Renal pelvis (tissue), 4 donors: ENCODE measurements around the gene PTPRA. TPM values are rescaled to one million over a fixed set of nuclear protein-coding genes. Genes with fewer than 3 reads are reported as not detected.
"Not testable (repeated sequence)": the region's sequence is repeated elsewhere in the genome, so short reads cannot be mapped to it uniquely, and the experiment has no call there.

Source experiments
- DNase-seq: peaks from one replicate; pipeline ENCODE4 v3.0.0-alpha.2; 2013
- polyA plus RNA-seq, 3 donors: library from polyadenylated mRNA; unstranded; fragments of 120-200 nt; gene quantifications; one replicate each; pipeline ENCODE4 v1.2.1, GENCODE V29; 2013; ENCODE audit not compliant: insufficient read length in 3 of 3

Gene PTPRA
- polyA plus RNA-seq, 3 donors: 90.2 to 95.8 (median 93.9) TPM

DNA sequence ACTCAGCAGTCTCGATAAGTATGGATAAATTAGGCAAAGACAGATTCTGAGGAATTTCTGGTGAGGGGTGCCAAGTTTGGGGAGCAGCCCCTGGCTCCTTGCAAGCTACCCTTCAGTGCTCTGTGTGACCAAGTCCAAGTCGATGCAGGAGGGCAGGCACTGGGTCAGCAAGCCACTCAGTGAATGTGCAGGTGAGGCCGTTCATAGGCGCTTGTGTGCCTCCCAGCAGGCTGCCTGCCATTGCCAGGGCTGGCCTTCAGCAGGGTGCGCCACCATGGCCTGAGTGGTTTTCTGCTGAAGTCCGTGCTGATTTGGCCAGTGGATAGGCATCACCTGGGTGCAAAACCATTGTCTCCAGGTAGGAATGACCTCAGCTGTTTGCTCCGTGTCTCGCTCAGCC is 166.8 kb downstream of the PTPRA start:
- DNase-seq: no peak

DNA sequence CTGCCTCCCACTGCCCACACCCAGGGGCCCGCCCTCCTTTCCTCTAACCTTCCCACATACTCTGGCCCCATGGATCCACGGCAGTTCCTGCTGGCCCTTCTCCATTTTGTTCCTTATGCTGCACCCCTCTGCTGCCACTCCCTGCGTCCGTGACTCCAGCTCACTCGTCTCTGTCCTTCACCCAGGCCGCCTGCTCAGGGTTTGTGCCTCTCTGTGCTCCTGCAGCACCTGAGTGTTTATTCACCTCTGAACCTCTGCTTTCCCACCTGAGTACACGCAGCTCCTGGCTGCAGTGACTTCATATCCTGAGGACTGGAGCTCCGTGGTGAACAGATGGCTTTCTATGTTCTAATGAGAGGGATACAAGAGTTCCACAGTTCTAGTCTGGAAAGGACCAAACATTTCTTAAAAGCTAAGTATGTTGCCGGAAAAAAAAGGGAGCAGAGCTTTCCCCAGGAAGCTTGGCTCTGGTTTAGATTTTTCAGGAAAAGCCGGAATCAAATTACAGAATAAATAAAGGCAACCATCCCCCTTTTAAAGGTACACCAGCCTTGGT is 168.7 kb downstream of the PTPRA start:
- peak; percentile 59 for DNase-seq

DNA sequence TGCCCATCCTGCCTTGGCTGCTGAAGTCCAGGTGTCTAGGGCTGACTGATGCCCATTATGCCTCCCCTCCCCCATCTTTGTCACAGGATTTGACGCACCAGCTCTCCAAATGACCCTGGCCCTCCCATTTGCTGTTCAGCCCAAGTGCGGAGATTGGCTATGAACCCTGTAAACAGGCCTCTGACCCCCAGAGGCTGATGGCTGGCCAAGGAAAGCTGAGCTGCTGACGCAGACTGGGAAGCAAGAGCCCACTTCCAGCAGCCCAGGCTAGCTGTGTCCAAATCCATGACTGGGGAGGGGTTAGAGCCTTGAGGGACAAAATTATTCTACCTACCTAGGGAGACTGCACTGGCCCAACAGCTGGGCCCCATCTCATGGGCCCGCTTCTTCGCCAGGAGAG is 169.3 kb downstream of the PTPRA start:
- peak; percentile 23 for DNase-seq

DNA sequence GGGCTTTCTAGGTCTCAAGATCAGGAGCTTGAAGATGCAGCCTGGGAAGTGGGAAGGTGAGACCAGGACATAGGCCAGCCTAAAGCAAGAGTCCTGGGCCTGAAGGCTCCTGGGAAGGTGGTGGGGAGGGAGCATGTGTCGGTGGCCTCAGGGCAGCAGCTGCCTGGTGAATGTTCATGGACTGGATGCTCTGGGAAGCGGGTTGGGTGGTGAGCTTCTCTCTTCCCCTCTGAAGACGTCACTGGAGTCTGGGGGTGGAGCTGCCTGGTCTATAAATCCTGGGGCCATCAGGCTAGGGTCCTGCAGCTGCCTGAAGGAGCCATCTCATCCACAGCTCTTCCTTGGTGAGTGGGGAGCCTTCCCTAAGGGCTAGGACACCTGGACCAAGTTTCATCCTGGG is 170.0 kb downstream of the PTPRA start, which contains the start of gene GNRH2:
GNRH2 (plus strand) TSS at position 301 of the 400 bp plus-strand sequence. CDS start 793 bp downstream, outside the sequence.
- no peak for DNase-seq

DNA sequence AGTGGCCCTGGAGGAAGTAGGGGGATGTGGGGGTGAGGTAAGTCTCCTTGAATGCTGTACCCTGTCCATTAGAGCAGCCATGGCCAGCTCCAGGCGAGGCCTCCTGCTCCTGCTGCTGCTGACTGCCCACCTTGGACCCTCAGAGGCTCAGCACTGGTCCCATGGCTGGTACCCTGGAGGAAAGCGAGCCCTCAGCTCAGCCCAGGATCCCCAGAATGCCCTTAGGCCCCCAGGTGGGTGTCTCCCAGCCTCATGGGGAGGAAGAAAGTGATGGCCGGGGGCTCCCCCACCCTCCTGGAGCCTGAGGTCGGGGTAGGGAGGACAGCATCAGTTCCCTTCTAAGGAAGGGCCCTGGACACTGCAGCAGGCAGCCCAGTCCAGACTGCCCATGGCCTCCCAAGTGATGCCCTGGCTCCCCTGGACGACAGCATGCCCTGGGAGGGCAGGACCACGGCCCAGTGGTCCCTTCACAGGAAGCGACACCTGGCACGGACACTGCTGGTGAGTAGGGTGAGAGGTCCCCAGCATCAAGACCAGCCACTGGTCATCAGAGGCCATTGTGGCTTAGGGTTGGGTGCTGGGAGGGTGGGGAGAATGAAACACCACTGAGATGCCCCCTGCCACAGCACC is 171.2 kb downstream of the PTPRA start:
- DNase-seq: no peak

DNA sequence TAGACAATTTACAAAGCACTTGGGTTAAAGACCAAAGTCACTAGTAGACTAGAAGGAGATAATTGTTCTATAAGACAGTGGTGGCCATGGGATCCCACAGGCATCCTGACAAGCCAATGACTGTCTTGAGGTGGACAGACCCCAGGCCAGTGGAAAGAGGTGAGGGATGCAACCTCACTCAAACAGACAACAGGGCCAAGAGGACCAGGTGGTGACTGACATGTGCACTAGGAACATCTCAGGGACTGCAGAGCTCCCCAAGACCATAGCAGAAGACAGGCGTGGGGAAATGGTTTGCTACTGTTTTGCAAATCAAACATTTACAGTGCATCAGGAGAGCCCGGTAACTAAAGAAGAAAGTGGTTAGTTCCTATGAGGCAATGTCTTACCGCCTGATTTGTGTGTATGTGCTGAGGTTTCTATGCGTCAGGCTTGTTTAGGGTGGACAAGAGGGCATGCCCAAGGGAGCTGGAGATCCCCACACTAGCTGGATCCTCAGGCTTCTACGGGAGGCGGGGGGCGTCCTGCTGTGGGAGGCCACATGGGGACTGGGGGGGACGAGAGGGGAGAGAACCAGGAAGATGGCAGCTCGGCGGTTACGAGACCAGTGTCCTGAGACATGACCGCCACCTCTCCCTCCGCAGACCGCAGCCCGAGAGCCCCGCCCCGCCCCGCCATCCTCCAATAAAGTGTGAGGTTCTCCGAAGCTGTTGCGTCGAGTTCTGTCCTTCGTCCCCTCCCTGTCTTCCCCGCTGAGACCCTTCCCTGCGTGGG is 171.9 kb downstream of the PTPRA start:
- DNase-seq: no peak

DNA sequence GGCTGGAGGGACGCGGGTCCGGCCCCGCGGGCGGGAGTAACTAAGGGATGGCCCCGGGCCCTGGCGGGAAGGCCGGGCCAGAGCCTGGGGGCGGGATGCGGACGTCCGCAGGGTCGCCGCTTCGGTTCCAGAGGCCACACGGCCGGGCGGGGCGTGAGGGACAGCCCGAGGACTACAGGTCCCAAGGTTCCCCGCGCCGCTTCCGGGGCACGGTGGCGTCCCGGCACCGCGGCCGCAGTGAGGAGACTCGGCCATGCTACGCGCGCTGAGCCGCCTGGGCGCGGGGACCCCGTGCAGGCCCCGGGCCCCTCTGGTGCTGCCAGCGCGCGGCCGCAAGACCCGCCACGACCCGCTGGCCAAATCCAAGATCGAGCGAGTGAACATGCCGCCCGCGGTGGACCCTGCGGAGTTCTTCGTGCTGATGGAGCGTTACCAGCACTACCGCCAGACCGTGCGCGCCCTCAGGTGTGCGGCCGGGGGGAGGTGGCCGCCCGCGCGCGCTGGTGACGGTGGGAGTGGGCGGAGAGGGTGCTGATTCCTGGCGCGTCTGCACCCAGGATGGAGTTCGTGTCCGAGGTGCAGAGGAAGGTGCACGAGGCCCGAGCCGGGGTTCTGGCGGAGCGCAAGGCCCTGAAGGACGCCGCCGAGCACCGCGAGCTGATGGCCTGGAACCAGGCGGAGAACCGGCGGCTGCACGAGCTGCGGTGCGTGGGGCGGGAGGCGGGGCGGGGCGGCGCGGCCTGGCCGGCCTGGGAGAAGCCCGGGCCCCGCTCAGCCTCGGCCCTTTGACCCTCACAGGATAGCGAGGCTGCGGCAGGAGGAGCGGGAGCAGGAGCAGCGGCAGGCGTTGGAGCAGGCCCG is 172.8 kb downstream of the PTPRA start, which contains the start of gene MRPS26:
MRPS26 (plus strand) TSS at position 237 of the 861 bp plus-strand sequence; CDS start at position 254, 17 bp downstream.
- peak; percentile 91 for DNase-seq

DNA sequence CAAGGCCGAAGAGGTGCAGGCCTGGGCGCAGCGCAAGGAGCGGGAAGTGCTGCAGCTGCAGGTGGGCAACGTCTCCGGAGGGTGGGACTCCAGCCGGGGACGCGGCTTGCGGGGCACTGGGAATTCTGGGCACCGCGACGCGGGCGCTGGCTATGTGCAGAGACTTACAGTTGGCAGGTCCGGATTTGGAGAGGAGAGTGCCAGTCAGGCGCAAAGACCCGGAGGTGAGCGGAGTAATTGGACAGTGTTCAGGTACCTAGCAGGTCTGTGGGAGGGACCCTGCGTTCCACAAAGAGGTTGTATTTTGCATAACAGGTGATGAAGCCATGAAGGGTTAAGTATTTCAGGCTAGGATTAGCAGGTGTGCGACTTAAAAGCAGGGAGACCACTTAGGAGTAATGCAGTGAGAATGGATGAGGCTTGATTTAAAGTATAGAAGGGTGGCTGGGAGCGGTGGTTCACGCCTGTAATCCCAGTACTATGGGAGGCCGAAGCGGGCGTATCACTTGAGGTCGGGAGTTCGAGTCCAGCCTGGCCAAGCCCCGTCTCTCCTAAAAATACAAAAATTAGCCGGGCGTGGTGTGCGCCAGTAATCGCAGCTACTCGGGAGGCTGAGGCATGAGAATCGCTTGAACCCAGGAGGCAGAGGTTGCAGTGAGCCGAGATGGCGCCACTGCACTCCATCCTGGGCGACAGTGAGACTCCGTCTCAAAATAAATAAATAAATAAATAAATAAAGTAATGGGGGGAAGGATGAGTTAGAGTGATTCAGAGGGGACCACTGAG is 173.6 kb downstream of the PTPRA start:
- DNase-seq: peak; percentile 26

DNA sequence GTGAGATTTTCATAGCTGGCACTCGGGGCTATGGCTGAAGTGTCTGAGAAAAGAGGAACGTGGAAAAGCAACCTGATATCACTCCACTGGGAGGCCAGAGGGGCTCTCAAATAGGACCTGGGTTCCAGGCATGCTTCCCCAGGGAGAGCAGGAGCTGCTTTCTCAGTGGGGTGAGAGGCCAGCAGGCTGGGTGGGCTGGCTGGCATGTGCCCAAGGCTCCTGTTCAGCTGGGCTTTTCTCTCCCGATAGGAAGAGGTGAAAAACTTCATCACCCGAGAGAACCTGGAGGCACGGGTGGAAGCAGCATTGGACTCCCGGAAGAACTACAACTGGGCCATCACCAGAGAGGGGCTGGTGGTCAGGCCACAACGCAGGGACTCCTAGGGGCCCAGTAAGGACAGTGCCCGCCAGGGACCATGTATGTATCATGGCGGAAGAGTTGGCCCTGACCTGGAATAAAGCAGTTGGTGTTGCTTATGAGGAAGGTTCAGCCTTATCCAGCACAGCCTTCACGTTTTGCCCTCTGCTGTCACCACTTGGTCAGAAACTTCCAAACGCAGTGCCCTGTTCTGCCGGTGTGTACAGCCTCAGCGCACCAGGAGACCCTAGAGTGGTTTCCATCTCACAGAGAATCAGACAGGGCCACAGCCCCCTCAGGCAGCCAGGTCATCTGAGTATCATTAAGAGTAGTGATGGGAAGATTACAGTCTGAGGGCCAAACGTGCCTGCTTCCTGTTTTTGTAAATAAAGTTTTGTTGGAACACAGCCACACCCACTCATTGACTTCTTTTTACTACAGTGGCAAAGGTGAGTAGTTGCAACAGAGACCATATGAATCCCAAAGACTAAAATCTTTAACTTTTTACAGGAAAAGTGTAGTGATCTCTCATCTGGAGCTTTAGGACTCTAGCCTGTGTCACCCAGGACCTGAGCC is 174.5 kb downstream of the PTPRA start:
- DNase-seq: no peak

DNA sequence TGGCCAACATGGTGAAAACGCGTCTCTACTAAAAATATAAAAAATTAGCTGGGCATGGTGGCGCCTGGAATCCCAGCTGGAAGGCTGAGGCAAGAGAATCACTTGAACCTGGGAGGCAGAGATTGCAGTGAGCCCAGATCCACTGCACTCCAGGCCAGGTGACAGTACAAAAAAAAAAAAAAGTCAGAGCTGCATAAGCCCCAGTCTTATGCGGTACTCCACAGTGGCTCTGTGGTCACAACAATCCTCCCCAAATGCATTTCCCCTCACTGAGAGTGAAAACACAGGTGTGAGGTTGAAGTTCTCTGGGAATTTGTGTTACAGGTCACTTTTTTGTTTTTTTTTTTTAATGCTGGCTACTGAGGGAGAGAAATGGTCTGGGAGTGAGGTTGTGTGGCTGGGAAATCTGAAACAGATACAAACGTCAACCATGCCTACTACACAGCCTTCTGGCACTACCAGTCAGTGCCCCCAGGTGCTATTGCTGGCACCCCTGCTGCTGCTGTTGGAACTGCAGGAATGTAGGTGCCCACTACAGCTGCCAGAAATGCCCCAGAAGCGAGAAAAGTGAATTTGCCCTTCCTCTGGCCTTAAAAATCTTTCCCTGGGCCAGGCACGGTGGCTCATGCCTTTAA is 178.2 kb downstream of the PTPRA start:
- DNase-seq: no peak

DNA sequence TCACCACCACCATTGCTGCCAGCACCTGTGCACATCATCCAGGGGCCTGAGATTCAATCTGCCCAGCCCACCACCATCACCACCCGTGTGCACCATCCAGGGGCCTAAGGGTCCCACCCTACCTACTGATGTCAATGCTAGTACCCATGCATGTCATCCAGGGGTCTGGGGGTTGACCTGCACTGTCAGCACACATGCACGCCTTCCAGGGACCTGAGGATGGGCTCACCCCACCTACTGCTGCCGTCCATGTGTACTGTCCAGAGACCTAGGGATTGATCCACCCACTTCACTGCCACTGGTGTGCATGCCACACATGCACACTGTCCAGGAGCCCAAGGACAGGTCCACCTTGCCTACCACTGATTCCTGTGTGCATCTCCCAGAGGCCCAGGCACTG is 186.2 kb downstream of the PTPRA start:
- no peak for DNase-seq

DNA sequence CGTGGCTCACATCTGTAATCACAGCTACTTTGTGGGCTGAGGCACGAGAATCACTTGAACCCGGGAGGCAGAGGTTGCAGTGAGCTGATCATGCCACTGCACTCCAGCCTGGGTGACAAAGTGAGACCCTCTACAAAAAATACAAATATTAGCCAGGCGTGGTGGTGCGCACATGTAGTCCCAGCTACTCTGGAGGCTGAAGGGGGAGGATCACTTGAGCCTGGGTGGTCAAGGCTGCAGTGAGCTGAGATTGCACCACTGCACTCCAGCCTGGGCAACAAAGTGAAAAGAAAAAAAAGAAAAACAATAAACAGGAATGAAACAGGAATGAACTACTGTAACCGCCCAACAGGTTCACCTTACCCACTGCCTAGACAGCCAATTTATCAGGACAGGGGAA is 190.8 kb downstream of the PTPRA start:
- DNase-seq: not testable (repeated sequence)

DNA sequence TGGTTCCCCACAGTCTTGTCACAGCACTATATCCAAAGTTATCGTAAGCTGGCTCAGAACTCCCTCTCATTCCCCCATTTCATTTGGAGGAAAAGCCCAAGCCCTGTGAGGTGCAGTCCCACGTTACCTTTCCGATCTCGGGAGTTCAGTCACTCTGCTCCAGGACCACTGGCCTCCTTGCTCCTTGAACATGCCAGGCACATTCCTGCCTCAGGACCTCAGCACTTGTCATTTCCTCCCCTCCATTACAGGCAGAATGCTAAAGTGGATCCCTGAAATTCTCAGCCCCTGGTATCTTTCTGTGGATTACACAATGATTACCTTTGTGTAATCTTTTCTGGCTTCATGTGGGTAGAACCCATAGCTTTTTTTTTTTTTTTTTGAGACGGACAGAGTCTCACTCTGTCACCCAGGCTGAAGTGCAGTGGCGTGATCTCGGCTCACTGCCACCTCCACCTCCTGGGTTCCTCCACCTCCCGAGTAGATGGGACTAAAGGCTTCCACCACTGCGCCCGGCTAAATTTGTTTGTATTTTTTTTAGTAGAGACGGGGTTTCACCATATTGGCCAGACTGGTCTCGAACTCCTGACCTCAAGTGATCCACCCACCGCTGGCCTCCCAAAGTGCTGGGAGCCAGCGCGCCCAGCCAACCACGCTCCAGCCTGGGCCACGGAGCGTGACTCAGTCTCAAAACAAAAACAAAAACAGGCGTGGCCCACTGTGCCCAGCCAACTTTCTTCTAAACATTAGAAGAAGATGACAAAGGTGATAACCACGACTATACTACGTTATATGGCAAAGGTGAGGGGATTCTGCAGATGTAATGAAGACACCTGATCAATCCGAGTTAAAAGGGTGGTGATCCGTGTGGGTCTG is 194.1 kb downstream of the PTPRA start:
- no peak for DNase-seq

DNA sequence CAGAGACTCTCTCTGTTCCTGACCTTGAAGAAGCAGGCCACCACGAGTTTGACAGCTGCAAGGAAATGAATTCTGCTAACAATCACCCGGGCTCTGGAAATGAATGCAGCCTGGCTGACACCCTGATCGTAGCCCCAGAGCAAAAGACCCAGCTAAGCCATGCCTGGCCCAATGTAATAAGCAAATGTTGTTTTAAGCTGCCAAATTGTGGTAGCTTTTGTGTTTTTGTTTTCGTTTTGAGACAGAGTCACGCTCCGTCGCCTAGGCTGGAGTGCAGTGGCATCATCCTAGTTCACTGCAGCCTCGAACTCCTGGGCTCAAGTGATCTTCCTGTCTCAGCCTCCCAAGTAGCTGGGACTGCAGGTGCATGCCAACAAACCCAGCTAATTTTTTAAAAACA is 194.8 kb downstream of the PTPRA start:
- DNase-seq: no peak

DNA sequence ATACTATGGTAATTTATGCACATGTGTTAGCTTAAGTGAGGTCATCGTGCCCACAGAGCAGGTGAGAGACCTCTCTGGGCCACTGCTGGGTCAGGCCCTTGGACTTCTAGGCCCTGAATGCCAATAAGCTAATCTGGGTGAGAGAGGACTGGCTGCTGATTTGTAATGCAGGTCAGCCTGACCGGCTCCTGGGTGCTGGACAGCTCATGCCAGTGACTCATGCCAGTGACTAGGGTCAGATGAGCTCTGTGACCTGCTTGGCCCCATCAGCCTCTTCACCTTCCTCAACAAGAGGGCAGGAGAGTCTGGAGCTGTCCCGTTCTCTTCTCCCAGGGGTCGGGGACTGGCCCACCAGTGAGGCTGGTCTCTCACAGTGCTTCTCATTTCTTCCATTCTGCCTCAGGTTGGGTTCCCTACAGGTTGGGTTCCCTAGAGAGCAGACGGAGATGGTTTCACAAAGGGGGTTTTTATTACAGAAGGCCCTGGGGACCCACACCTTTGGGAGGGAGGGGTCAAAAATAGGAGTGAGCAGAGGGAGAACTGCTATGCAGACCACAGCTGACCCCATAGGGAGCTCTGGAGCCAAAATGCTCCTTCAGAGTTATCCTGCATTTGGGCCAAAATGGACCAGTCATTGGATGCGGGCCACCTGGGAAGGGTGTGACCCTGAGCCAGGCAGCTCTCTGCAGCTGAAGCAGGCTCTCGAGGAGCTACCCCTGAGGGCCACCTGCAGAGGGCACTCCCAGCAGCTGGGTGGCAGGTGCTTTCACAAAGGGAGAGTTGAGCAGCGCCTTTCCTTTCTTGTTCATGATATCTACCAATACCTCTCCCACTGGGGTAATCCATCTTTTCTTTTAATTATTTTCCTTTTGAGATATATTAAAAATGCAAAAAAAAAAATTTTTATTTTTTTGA is 196.0 kb downstream of the PTPRA start:
- no peak for DNase-seq

DNA sequence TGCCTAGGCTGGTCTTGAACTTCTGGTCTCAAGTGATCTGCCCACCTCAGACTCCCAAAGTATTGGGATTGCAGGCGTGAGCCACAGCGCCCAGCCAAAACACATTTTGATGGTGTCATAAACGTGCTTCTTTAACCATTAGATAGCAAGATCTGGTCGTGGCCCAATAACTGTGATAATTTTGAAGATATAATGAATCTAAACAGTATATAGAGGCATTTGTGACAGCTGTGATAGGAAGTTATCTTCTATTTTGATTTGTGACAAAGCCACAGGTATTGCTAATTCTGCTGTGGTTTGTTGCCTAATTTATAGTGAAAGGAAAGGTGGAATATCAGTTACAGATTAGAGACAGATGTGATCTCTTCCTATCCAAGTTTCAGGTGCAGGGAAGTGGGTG is 197.4 kb downstream of the PTPRA start:
- DNase-seq: no peak

DNA sequence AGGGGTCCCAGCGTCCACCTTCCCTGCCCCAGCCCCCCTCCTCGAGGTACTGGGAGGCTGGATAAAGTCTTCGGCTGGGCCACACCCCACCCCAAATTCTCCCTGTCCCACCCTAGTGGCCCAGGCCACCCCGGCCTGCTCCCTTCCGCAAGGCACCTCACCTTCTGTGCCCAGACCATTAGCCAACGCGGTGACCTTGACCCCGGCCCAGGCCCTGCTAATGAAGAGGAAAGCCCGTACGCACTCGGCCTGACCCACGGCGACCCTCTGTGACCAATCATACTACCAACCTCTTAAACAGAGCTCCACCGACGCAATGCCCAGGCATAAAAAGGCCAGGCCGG is 198.0 kb downstream of the PTPRA start:
- no peak for DNase-seq
